GM12878 (cell line): ENCODE results near the gene CARD11. TPM values are rescaled to one million over a fixed set of nuclear protein-coding genes. Genes with fewer than 3 reads are reported as not detected.

Experiments used
- ATAC-seq: fragments of 200-7000 bp; cut with Tn5 transposase; 3 replicates; pipeline ENCODE4 v1.9.1; 2020; ENCODE audit warnings: mild to moderate bottlenecking, moderate library complexity
- BruUV-seq: library from RNA; stranded (reverse); fragments of 400-500 nt; replicated peaks from 2 replicates; lab custom pipeline; 2021; lab: Mats Ljungman, UMichigan
- CTCF ChIA-PET: fragments of 300-600 bp; sonication (Branson Sonifier 250); formaldehyde crosslinking; extraction: SDS; loops from one replicate; lab custom pipeline; 2021; ENCODE audit warnings: inconsistent platforms; lab: Yijun Ruan, JAX
- POLR2A ChIA-PET: fragments of 350-600 bp; formaldehyde crosslinking; extraction: SDS; loops from one replicate; lab custom pipeline; 2021; ENCODE audit warnings: inconsistent platforms; lab: Charles Lee
- RAD21 ChIA-PET: fragments of 300-600 bp; sonication (Branson Sonifier 250); formaldehyde crosslinking; loops from one replicate; lab custom pipeline; 2023; ENCODE audit warnings: antibody characterized with exemption; ENCODE audit not compliant: unreplicated experiment; lab: Charles Lee
- SMC1A ChIA-PET: fragments of 300-600 bp; sonication (Branson Sonifier 250); formaldehyde crosslinking; loops from one replicate; lab custom pipeline; 2023; ENCODE audit not compliant: unreplicated experiment, uncharacterized antibody; lab: Charles Lee
- DNase-seq: peaks from one replicate; pipeline ENCODE4 v3.0.0-alpha.2; 2011; ENCODE audit warnings: low read depth, low spot score
- FAIRE-seq: peaks from 3 replicates; lab custom pipeline; 2011; peaks lifted over from hg19 to GRCh38; lab: Jason Lieb, UNC
- H2AFZ ChIP-seq: 2 replicates; pipeline ENCODE4 v1.6.0; 2011; ENCODE audit warnings: low read depth, low read length, control low read depth; ENCODE audit not compliant: control insufficient read depth
- H3K27ac ChIP-seq: 2 replicates; pipeline ENCODE4 v1.5.1; 2011; ENCODE audit warnings: control low read depth; ENCODE audit not compliant: control insufficient read depth, insufficient read depth
- H3K27me3 ChIP-seq, 2 experiments: replicated peaks in 1 of 2; 2 replicates each; pipeline versions ENCODE4 v1.6.0 to v1.6.1; 2011; ENCODE audit warnings: low read length in 1 of 2; ENCODE audit not compliant: control insufficient read depth in 2 of 2, insufficient read depth in 2 of 2
- H3K36me3 ChIP-seq, 2 experiments: 2 replicates each; pipeline ENCODE4 v1.5.1; 2011; ENCODE audit warnings: low read length in 1 of 2; ENCODE audit not compliant: control insufficient read depth in 2 of 2, insufficient read depth in 2 of 2
- H3K4me1 ChIP-seq: 2 replicates; pipeline ENCODE4 v1.6.1; 2011; ENCODE audit warnings: mild to moderate bottlenecking, low read length, moderate library complexity, mixed read lengths; ENCODE audit not compliant: control insufficient read depth, insufficient read depth
- H3K4me2 ChIP-seq: 2 replicates; pipeline ENCODE4 v1.6.0; 2011; ENCODE audit warnings: control low read depth; ENCODE audit not compliant: control insufficient read depth, insufficient read depth
- H3K4me3 ChIP-seq: fragments of 200-600 bp; sonication (generic); 2 replicates; pipeline ENCODE4 v1.5.1; 2016
- H3K79me2 ChIP-seq: 2 replicates; pipeline ENCODE4 v1.6.0; 2011; ENCODE audit warnings: low read length; ENCODE audit not compliant: control insufficient read depth, insufficient read depth
- H3K9ac ChIP-seq: 2 replicates; pipeline ENCODE4 v1.8.0; 2011; ENCODE audit warnings: low read length, control low read depth, mixed read lengths; ENCODE audit not compliant: control insufficient read depth, insufficient read depth
- H3K9me3 ChIP-seq: replicated peaks from 3 replicates; pipeline ENCODE4 v1.5.1; 2011; ENCODE audit warnings: mild to moderate bottlenecking, low read length; ENCODE audit not compliant: control insufficient read depth, insufficient read depth
- H4K20me1 ChIP-seq: 2 replicates; pipeline ENCODE4 v1.6.0; 2011; ENCODE audit not compliant: control insufficient read depth, insufficient read depth
- CBFB ChIP-seq: IDR thresholded peaks from 2 replicates; pipeline ENCODE4 v1.6.1; 2016; ENCODE audit warnings: antibody characterized with exemption, low read depth
- FOS ChIP-seq: IDR thresholded peaks from 3 replicates; pipeline ENCODE4 v1.6.1; 2011; ENCODE audit warnings: borderline replicate concordance; ENCODE audit not compliant: insufficient read length; ENCODE audit errors: extremely low read depth
- HCFC1 ChIP-seq: fragments of 150-350 bp; IDR thresholded peaks from 2 replicates; pipeline ENCODE4 v1.6.1; 2014; ENCODE audit warnings: low read length
- IRF4 ChIP-seq: IDR thresholded peaks from 2 replicates; pipeline ENCODE4 v1.6.1; 2011; ENCODE audit warnings: low read depth, low read length
- KDM1A ChIP-seq: fragments of 200-600 bp; sonication (generic); IDR thresholded peaks from 2 replicates; pipeline ENCODE4 v1.6.1; 2016; ENCODE audit warnings: borderline replicate concordance
- PML ChIP-seq: IDR thresholded peaks from 2 replicates; pipeline ENCODE4 v1.6.1; 2012; ENCODE audit warnings: low read length, inconsistent platforms
- POLR2AphosphoS5 ChIP-seq: IDR thresholded peaks from 2 replicates; pipeline ENCODE4 v1.6.1; 2011; ENCODE audit warnings: mild to moderate bottlenecking, low read length, inconsistent platforms
- RBBP5 ChIP-seq: fragments of 200-600 bp; sonication (generic); conservative IDR thresholded peaks from 2 replicates; pipeline ENCODE4 v1.6.1; 2016
- RELB ChIP-seq: fragments of 450-650 bp; IDR thresholded peaks from 2 replicates; pipeline ENCODE4 v1.6.1; 2017; ENCODE audit warnings: low read depth, mild to moderate bottlenecking, moderate library complexity
- TAF1 ChIP-seq: IDR thresholded peaks from 2 replicates; pipeline ENCODE4 v1.6.1; 2011; ENCODE audit warnings: mild to moderate bottlenecking, low read depth, low read length, borderline replicate concordance
- TARDBP ChIP-seq: IDR thresholded peaks from 2 replicates; pipeline ENCODE4 v1.6.1; 2016; ENCODE audit warnings: borderline replicate concordance
- TCF3 ChIP-seq: IDR thresholded peaks from 2 replicates; pipeline ENCODE4 v1.6.1; 2012; ENCODE audit warnings: low read depth, mild to moderate bottlenecking, low read length, borderline replicate concordance; ENCODE audit not compliant: insufficient read depth
- ZNF217 ChIP-seq: fragments of 450-650 bp; IDR thresholded peaks from 2 replicates; pipeline ENCODE4 v1.6.1; 2017; ENCODE audit warnings: antibody characterized with exemption, mild to moderate bottlenecking
- WGBS: methylation state at CpG from one replicate; pipeline ENCODE4 v1.1.6; 2016; ENCODE audit warnings: low lambda C conversion rate; ENCODE audit not compliant: insufficient replicate concordance, insufficient coverage; ENCODE audit errors: missing lambda C conversion rate; 5-methylcytosine and 5-hydroxymethylcytosine counted together
- in situ Hi-C: fragments of 300-500 bp; cut with MboI; formaldehyde crosslinking; loops from 9 replicates; pipeline ENCODE4 v1.14.3; 2018; ENCODE audit warnings: mixed read lengths
- intact Hi-C: fragments of 100-400 bp; cut with micrococcal nuclease; formaldehyde crosslinking; loops from one replicate; pipeline ENCODE4 v1.14.2; 2022; ENCODE audit not compliant: unreplicated experiment
- polyA plus RNA-seq, 11 experiments: library from polyadenylated mRNA; depleted of rRNA in 4 of 11; unstranded in 6 of 11; stranded (reverse) in 5 of 11; fragments of >200 nt; fragmentation: Nextera tagmentation in 4 of 11; fragmentation: Illumina TruSeq in 1 of 11; extraction: Ambion mirVana in 4 of 11; extraction: Trizol in 1 of 11; gene quantifications; 1 replicate in 1 of 11; 2 replicates in 10 of 11; pipeline versions ENCODE4 v1.2.1 to v1.2.3, GENCODE V29; 2011 to 2016; ENCODE audit warnings: inconsistent platforms in 2 of 11, missing spikeins in 2 of 11, low read depth in 1 of 11
- total RNA-seq, 4 experiments: library from RNA; depleted of rRNA in 3 of 4; stranded (reverse); fragments of >200 nt in 3 of 4; fragmentation: Illumina TruSeq in 1 of 4; extraction: Trizol in 1 of 4; gene quantifications; 2 replicates each; pipeline versions ENCODE4 v1.2.1 to v1.2.3, GENCODE V29; 2013 to 2021
- TF ChIP-seq, protein P1 (sequence below): IDR thresholded peaks from 2 replicates; pipeline ENCODE4 v1.6.1; 2012; ENCODE audit warnings: low read length, inconsistent platforms
- TF ChIP-seq, protein P2 (sequence below): IDR thresholded peaks from 2 replicates; pipeline ENCODE4 v1.6.1; 2011; ENCODE audit warnings: borderline replicate concordance, low read depth, mild to moderate bottlenecking, moderate library complexity, mixed read lengths, low read length; ENCODE audit not compliant: insufficient read depth; ENCODE audit errors: extremely low read length

Gene CARD11
- total and polyA plus RNA-seq, 10 of the 15 experiments (the other 5 are each of a cell fraction or from before 2014, with no cell fraction given), result 0.27 to 72.0 (median 28.4) TPM

DNA sequence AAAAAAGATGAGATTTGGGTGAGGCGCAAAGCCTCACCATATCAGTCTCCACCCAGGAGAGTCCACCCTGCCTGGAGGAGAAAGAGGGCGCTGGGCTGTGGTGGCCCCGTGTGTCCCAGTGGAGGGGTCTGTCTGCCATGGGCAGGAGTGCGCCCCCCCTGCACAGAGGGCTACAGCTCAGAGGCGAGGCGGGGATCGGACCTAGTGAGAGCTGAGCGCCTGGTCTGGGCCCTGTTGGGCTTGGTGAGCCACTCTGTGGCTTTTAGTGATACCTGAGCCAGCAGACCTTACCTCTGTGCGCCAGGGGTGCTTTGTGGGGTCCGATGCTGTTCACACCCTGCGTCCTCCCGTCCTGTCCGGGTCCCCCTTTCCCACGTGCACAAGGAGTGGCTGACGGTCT lies 173.7 kb downstream of the CARD11 start:
- H3K4me1 ChIP-seq, result peaks cover 6% of the 10 kb centered on the region; the same call in 1 of the 2 replicates
- in situ Hi-C loops (loop anchor here (10.0 kb wide), 1 partner anchor 1025 kb away; no protein-coding TSS in a partner anchor), intact Hi-C loops (loop anchor here (5.0 kb wide), 1 partner anchor 1027 kb away; no protein-coding TSS in a partner anchor)
- no peaks in the 10 kb centered on the region for H3K79me2 ChIP-seq
- H3K9ac ChIP-seq, result no peak overlapping the region
- 75% methylated on average over 15 of the region's 15 CpGs for WGBS
- H3K4me3 ChIP-seq, result no peak overlapping the region
- ATAC-seq, result no peak
- TF ChIP-seq TAF1 (no peak), ZNF217 (no peak), RELB (no peak), HCFC1 (no peak), KDM1A (no peak), CBFB (no peak), POLR2AphosphoS5 (no peak), PML (no peak), TCF3 (no peak), IRF4 (no peak), FOS (no peak), TARDBP (no peak), RBBP5 (no peak)
- TF ChIP-seq, protein P1, sequence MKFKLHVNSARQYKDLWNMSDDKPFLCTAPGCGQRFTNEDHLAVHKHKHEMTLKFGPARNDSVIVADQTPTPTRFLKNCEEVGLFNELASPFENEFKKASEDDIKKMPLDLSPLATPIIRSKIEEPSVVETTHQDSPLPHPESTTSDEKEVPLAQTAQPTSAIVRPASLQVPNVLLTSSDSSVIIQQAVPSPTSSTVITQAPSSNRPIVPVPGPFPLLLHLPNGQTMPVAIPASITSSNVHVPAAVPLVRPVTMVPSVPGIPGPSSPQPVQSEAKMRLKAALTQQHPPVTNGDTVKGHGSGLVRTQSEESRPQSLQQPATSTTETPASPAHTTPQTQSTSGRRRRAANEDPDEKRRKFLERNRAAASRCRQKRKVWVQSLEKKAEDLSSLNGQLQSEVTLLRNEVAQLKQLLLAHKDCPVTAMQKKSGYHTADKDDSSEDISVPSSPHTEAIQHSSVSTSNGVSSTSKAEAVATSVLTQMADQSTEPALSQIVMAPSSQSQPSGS, result no peak
- TF ChIP-seq, protein P2, sequence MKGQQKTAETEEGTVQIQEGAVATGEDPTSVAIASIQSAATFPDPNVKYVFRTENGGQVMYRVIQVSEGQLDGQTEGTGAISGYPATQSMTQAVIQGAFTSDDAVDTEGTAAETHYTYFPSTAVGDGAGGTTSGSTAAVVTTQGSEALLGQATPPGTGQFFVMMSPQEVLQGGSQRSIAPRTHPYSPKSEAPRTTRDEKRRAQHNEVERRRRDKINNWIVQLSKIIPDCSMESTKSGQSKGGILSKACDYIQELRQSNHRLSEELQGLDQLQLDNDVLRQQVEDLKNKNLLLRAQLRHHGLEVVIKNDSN, result no peak
- H3K4me2 ChIP-seq, result no peak overlapping the region
- ChIA-PET RAD21 (no interaction called here), CTCF (interaction anchor here (0.8 kb wide), 1 partner anchor 9 kb away, joined by 6 read pairs; no protein-coding TSS in a partner anchor), POLR2A (no interaction called here), SMC1A (no interaction called here)
- H3K27me3 ChIP-seq, result no peaks in the 10 kb centered on the region
- H2AFZ ChIP-seq, result no peak overlapping the region
- FAIRE-seq, result no peak
- no peaks in the 10 kb centered on the region; the same call in 1 of the 2 replicates for H4K20me1 ChIP-seq
- DNase-seq, result no peak
- BruUV-seq, result no TSS peak
- no peak overlapping the region for H3K27ac ChIP-seq
- H3K36me3 ChIP-seq, result no peaks in the 10 kb centered on the region
- no peaks in the 10 kb centered on the region for H3K9me3 ChIP-seq
